Activated naive CD8-positive, alpha-beta T cell treated with anti-CD3 and anti-CD28 coated beads, Interleukin-2, amount 10 ng/mL, durations not matched to agents 7 days and 5 days (primary cell): ENCODE data around the gene RIPK1. TPM values are rescaled to one million over a fixed set of nuclear protein-coding genes. Genes with fewer than 3 reads are reported as not detected.

Source experiments
- ATAC-seq: fragments of 150-1000 bp; cut with Tn5 transposase; one replicate; pipeline ENCODE4 v1.10.0; 2021; ENCODE audit warnings: low read depth, moderate library complexity
- POLR2A ChIA-PET: fragments of 350-600 bp; sonication (Branson Sonifier 250); formaldehyde crosslinking; loops from one replicate; lab custom pipeline; 2021; ENCODE audit warnings: antibody characterized with exemption; lab: Charles Lee
- DNase-seq: peaks from one replicate; pipeline ENCODE4 v3.0.0; 2021
- H3K27ac Mint-ChIP-seq: one replicate; pipeline ENCODE4 v1.8.0; 2022; ENCODE audit warnings: mild to moderate bottlenecking, mixed read lengths
- H3K27me3 Mint-ChIP-seq: one replicate; pipeline ENCODE4 v1.8.0; 2022; ENCODE audit warnings: mild to moderate bottlenecking, moderate library complexity, mixed read lengths
- H3K36me3 Mint-ChIP-seq: one replicate; pipeline ENCODE4 v1.8.0; 2021; ENCODE audit warnings: mild to moderate bottlenecking, mixed read lengths
- H3K4me1 Mint-ChIP-seq: one replicate; pipeline ENCODE4 v1.8.0; 2021; ENCODE audit warnings: mixed read lengths
- H3K4me3 Mint-ChIP-seq: one replicate; pipeline ENCODE4 v1.8.0; 2022; ENCODE audit warnings: mild to moderate bottlenecking, moderate library complexity, mixed read lengths
- H3K9me3 Mint-ChIP-seq: one replicate; pipeline ENCODE4 v1.8.0; 2021; ENCODE audit warnings: mixed read lengths
- total RNA-seq, 2 experiments: library from RNA; stranded (reverse); gene quantifications; one replicate each; pipeline ENCODE4 v1.2.3, GENCODE V29; 2021

Gene RIPK1
- total RNA-seq, 2 experiments from 2014 or later, result 31.9 to 32.6 TPM

DNA sequence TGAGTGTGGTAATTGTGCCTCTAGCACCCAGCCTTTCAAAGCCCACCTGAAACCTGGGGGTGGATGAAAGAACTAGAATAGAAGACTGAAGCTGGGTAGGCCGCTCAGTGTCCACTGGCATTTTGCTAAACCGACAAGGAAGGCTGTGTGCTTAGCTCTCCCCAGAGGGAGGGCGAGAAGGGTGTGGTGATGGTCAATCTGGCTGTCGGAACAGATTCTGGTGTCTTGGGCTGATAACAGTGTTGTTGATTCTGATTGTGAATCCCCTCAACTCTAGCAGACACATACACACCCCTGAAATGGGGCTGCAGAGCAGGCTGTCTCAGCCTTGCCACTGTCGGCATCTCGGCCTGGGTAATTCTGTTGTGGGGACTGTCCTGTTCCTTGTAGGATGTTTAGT is 46.1 kb downstream of the RIPK1 start:
- Mint-ChIP-seq H3K9me3 (no peaks in the 10 kb centered on the region), H3K27ac (no peak overlapping the region), H3K27me3 (no peaks in the 10 kb centered on the region), H3K4me1 (peaks cover 12% of the 10 kb centered on the region), H3K36me3 (peaks cover 10% of the 10 kb centered on the region), H3K4me3 (no peak overlapping the region)
- POLR2A ChIA-PET, result no interaction called here
- no peak for ATAC-seq
- no peak for DNase-seq

DNA sequence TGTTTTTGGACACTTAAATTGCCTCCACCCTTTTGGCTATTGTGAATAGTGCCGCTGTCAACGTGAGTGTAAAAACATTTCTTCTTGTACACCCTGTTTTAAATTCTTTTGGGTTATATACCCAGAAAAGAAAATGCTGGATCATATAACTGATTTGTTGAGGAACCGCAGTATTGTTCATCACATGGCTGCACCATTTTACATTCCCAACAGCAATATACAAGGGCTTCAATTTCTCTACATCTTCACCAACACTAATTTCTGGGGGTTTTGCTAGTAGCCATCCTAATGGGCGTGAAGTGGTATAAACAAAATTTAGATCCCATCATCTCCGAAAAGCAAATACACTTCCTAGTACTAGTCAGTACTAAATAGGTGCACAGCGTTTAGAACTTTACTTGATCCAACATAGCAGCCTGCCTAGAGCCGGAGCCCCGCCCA is 49.6 kb downstream of the RIPK1 start:
- no peak for DNase-seq
- peak overlapping the region; percentile 87 for H3K27ac Mint-ChIP-seq
- peaks cover 4% of the 10 kb centered on the region for H3K27me3 Mint-ChIP-seq
- peaks cover 14% of the 10 kb centered on the region for H3K4me1 Mint-ChIP-seq
- POLR2A ChIA-PET, result interaction anchor here (0.9 to 1.7 kb wide), 4 partner anchors 39 to 142 kb away, joined by 3 to 6 read pairs (median 4); partner anchors contain the start of genes RIPK1 and TUBB2A
- peak overlapping the region; percentile 88 for H3K4me3 Mint-ChIP-seq
- no peak for ATAC-seq
- no peaks in the 10 kb centered on the region for H3K9me3 Mint-ChIP-seq
- peaks cover 2% of the 10 kb centered on the region for H3K36me3 Mint-ChIP-seq

DNA sequence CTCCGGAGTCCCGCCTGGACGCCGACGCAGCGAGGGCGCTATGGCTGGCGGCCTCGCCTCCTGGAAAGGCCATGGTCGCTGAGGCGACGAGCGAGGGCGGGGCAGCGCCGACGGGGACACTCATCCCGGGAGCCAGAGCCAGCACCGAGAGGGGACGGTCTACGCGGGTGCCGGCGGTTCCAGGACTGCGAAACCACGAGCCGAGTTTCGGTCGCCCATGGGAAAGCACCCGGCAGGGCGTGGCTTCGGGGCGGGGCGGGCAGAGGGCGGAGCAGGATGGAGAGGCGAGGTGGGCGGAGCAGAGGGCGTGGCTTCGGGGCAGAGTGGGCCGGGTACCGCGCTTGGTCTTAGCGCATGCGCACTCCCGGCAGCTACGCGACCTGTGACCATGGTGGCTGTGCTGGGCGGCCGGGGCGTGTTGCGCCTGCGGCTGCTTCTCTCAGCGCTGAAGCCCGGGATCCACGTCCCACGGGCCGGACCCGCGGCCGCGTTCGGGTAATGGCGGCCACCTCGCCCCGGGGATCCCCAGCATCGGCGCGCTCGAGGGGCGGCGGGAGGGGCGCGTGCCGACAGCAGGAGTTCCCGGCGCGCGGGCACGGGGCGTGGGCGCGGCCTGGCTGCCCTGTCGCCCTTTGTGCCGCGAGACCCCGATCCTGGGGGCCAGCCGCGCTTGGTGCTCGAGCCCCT is 50.2 kb downstream of the RIPK1 start, which contains the start of gene BPHL:
BPHL (plus strand) TSS at position 359 of the 687 bp plus-strand sequence; CDS start at position 389, 30 bp downstream.
- ATAC-seq, result peak; percentile 94
- Mint-ChIP-seq H3K4me1 (peaks cover 13% of the 10 kb centered on the region), H3K36me3 (peaks cover under 1% of the 10 kb centered on the region), H3K9me3 (no peaks in the 10 kb centered on the region), H3K27ac (peak within 1 kb of the TSS; percentile 87), H3K4me3 (peak within 1 kb of the TSS; percentile 88), H3K27me3 (peaks cover 4% of the 10 kb centered on the region)
- POLR2A ChIA-PET, result interaction anchor here (0.9 to 1.7 kb wide), 4 partner anchors 39 to 141 kb away, joined by 3 to 6 read pairs (median 4); partner anchors contain the start of genes RIPK1 and TUBB2A
- peak; percentile 100 for DNase-seq

DNA sequence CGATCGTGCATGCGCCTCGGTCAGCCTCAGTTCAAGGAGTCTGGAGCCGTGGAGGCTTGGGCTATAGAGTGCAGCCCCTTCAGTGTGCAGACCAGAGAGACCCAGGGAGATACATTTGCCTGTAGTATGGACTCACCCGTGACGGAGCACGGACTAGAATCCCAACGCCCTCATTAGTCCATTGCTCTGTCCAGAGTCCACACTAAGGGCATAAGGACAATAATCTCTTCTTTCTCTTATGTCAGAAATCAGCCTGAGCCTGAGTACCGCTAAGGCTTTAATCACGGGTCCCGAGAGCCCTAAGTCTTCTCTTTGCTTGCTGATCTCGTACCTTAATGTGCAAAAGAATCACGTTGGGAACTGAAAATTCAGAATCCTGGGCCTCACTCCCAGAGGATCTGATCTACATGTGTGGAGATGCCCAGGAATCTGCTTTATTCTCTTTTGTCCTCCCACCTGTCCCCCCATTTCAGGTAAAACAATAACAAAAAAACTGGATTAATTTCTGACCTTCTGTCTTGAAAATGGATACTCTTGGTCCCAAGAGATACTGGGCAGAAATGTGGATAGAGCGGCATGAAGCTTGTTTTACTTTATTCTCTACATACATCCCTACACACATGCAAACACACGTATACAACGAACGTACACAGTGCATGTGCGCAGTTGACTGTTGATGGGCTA is 50.9 kb downstream of the RIPK1 start:
- Mint-ChIP-seq H3K27me3 (peaks cover 4% of the 10 kb centered on the region), H3K36me3 (no peaks in the 10 kb centered on the region), H3K27ac (no peak overlapping the region), H3K4me3 (peak overlapping the region; percentile 88), H3K9me3 (no peaks in the 10 kb centered on the region), H3K4me1 (peaks cover 13% of the 10 kb centered on the region)
- DNase-seq (no peak), ATAC-seq (peak; percentile 25)
- POLR2A ChIA-PET, result interaction anchor here (0.5 to 1.7 kb wide), 6 partner anchors 38 to 141 kb away, joined by 3 to 6 read pairs (median 4); partner anchors contain the start of genes RIPK1 and TUBB2A

DNA sequence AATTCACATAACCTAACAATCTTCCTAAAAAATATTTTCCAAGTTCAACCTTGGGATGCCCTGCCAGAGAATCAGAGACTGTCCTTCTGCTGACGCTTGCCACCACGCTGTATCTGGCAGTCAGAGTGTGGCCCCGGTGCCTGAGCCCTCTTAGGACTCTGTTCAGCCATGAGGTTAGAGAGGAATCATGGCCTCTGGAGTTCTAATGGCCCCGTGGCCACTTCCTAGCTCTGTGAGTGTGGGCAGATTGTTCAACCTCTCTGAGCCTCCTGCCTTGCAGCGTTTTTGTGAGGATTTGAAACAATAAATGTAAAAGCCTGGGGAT is 52.4 kb downstream of the RIPK1 start:
- Mint-ChIP-seq H3K4me1 (peaks cover 13% of the 10 kb centered on the region), H3K9me3 (no peaks in the 10 kb centered on the region), H3K27ac (no peak overlapping the region), H3K36me3 (no peaks in the 10 kb centered on the region), H3K4me3 (no peak overlapping the region), H3K27me3 (peaks cover 4% of the 10 kb centered on the region)
- ATAC-seq (no peak), DNase-seq (no peak)
- POLR2A ChIA-PET, result no interaction called here

DNA sequence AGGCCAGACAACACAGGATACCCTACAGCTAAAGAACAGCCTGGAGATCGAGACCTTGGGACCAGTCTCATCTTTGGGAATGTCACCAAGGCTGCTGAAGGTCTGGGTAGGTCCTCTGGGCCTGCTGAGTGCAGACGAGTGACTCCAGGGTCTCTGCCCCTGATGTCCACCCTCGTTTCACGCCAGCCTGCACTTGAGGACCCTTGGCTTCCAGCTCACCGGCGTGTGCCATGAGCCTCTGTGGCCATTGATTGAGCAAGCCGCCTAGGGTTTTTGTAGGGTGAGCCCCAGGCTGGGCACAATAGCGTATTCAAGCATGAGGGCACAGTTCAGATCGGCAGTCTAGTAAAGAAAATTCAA is 54.5 kb downstream of the RIPK1 start:
- DNase-seq, result no peak
- H3K27ac Mint-ChIP-seq, result no peak overlapping the region
- H3K4me3 Mint-ChIP-seq, result no peak overlapping the region
- H3K9me3 Mint-ChIP-seq, result no peaks in the 10 kb centered on the region
- no peaks in the 10 kb centered on the region for H3K36me3 Mint-ChIP-seq
- POLR2A ChIA-PET, result no interaction called here
- H3K27me3 Mint-ChIP-seq, result peaks cover 4% of the 10 kb centered on the region
- H3K4me1 Mint-ChIP-seq, result peaks cover 11% of the 10 kb centered on the region
- ATAC-seq, result no peak

DNA sequence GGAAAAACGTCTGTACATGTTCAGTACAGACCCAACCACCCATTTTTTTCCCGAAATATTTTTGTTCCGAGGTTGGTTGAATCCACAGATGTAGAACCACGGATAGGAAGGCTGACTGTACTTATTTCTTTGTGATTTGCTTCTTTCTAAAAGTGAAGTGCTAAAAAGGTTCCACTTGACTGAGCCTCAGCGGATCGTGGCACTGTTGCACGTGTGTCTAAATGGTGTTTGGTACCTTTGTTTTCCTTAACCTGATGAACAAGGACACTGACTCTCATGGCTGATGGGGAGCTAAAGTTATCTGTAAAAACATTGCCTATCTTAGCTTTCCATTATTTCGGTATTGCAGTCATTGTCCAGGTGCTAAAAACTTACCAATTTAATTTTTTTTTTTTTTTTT is 56.4 kb downstream of the RIPK1 start:
- H3K27ac Mint-ChIP-seq, result no peak overlapping the region
- no peak for DNase-seq
- POLR2A ChIA-PET, result no interaction called here
- H3K9me3 Mint-ChIP-seq, result no peaks in the 10 kb centered on the region
- peaks cover 4% of the 10 kb centered on the region for H3K27me3 Mint-ChIP-seq
- no peak overlapping the region for H3K4me3 Mint-ChIP-seq
- peaks cover 2% of the 10 kb centered on the region for H3K4me1 Mint-ChIP-seq
- no peak for ATAC-seq
- no peaks in the 10 kb centered on the region for H3K36me3 Mint-ChIP-seq

DNA sequence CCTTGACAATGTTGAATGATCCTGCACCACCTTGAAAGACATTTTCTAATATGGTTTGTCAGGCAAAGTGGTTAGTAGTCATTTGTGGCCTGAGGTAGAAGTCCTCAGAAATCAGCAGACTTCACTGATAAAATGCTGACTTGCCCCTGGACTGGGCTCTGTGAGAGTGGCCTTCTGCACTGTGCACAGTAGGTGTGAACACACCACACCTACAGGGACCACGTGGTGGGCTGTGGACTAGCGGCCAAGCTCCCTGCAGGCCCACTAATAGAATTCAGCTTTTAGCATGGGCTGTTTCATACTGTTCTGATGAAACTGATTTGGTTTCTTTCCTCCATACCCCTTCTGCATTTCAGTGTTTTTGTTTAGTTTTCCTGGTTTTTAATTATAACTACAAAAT is 57.5 kb downstream of the RIPK1 start:
- Mint-ChIP-seq H3K4me3 (no peak overlapping the region), H3K27me3 (no peaks in the 10 kb centered on the region), H3K36me3 (no peaks in the 10 kb centered on the region), H3K4me1 (peaks cover 2% of the 10 kb centered on the region), H3K27ac (no peak overlapping the region), H3K9me3 (no peaks in the 10 kb centered on the region)
- DNase-seq, result no peak
- POLR2A ChIA-PET, result interaction anchor here (1.0 kb wide), 1 partner anchor 68 kb away, joined by 3 read pairs; no protein-coding TSS in a partner anchor
- no peak for ATAC-seq

DNA sequence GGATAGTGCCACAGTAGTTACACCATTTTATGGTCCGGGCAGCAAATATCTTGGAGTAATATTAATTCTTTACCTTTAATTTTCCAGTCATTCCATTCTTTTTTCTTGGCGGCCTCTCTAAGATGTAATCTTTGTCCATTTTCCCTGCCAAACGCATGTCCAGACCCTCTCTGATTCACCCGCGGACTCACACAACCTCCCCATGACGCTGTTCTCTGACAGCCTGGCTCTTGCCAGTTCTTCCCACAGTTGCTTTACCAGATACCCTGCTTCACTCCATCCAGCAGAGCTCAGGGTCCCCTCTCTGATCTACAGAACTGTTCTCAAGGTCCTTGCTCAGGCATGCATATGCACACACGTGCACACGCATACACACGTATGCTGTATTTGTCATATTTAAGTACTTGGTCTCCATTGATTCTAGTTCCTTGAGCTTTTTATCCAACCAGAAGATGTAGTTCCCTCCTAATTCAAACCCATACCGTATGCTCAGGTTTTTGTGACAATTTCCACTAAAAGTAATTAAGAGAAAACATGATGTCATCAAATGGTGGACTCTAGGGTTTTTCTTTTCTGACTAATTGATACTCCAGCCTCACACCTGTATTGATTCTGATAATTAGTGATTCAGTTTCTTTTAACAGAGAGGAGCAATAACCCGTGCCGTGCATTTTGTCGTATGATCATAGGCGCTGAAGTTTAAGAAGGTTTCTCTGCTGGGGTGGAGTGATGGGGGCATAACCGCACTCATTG is 60.2 kb downstream of the RIPK1 start:
- H3K36me3 Mint-ChIP-seq, result no peaks in the 10 kb centered on the region
- H3K4me1 Mint-ChIP-seq, result peaks cover 2% of the 10 kb centered on the region
- no peak overlapping the region for H3K27ac Mint-ChIP-seq
- DNase-seq (no peak), ATAC-seq (no peak)
- no peaks in the 10 kb centered on the region for H3K27me3 Mint-ChIP-seq
- POLR2A ChIA-PET, result no interaction called here
- H3K4me3 Mint-ChIP-seq, result no peak overlapping the region
- no peaks in the 10 kb centered on the region for H3K9me3 Mint-ChIP-seq

DNA sequence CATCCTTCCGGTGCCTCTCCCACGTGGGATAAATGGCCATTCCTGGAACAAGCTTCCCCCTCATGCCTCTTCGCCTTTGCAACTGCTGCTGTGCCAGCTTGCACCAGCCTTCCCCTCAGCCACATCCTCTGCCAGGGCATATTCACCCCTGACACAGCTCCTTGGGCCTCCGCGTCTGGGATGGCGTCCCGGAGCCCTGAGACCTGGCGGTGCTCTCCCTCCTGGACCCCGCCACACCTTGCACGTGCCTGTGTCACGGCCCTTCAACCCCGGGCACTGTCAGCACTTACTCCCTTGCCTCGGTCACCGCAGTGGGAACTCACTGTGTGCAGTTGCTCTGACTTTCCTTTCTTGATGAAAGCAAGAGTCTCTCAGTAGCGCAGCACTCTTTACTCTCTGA is 63.4 kb downstream of the RIPK1 start:
- no peak overlapping the region for H3K4me3 Mint-ChIP-seq
- no peak for DNase-seq
- no peaks in the 10 kb centered on the region for H3K4me1 Mint-ChIP-seq
- no peaks in the 10 kb centered on the region for H3K27me3 Mint-ChIP-seq
- POLR2A ChIA-PET, result no interaction called here
- no peak for ATAC-seq
- no peak overlapping the region for H3K27ac Mint-ChIP-seq
- no peaks in the 10 kb centered on the region for H3K36me3 Mint-ChIP-seq
- no peaks in the 10 kb centered on the region for H3K9me3 Mint-ChIP-seq

DNA sequence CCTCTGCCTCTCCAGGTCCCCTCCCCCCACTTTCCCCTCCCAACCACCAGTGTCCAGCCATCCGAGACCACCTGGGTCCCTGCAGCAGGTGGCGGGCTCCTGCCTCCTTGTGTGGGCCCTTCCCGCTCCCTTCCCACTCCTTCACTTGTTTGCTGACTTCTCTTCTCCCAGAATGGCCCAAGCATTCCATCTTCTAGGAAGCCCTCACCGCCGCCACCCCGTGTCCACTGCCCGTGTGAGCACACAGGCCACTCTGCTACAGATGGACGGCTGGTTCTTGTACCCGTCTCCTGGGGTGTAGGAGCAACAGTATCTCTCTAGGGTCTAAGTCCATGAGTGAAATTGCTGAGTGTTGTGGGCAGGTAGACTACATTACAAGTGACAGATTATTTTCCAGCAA is 65.2 kb downstream of the RIPK1 start:
- POLR2A ChIA-PET, result no interaction called here
- Mint-ChIP-seq H3K4me1 (no peaks in the 10 kb centered on the region), H3K36me3 (no peaks in the 10 kb centered on the region), H3K9me3 (no peaks in the 10 kb centered on the region), H3K4me3 (no peak overlapping the region), H3K27ac (no peak overlapping the region), H3K27me3 (no peaks in the 10 kb centered on the region)
- ATAC-seq (no peak), DNase-seq (no peak)

DNA sequence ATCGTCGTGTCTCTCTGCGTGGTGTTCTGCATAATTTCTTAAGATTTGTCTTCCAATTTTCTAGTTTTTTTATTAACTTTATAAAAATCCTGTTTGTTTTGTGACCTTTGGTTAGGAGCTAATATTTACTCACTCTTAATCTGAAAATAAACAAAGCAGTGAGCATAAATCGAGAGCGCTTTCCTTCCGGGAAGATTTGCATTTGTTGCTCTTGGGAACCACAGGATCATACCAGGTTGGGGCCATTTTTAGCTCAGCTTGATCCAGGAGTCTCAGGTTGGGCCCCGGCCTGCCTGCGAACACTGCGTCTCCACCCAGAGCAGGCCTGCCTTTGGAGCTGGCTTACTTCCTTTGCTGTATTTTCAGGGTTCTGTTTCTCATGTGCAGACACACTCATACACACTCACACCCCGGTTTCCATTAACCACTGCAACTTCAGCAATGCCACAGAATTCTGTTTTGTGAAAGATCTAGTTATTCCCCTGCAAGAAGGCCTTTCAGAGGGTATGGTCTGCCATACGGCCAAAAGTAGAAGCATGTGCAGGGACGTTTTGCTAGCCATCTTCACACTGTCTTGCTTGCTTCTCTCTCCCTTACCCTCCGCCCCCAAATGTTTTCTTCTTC is 67.5 kb downstream of the RIPK1 start:
- Mint-ChIP-seq H3K4me1 (peaks cover 9% of the 10 kb centered on the region), H3K4me3 (no peak overlapping the region), H3K27me3 (no peaks in the 10 kb centered on the region), H3K36me3 (no peaks in the 10 kb centered on the region), H3K9me3 (no peaks in the 10 kb centered on the region), H3K27ac (no peak overlapping the region)
- POLR2A ChIA-PET, result no interaction called here
- no peak for DNase-seq
- no peak for ATAC-seq
